Measurements from ENCODE around the gene P2RY8. TPM values are rescaled to one million over a fixed set of nuclear protein-coding genes. Genes with fewer than 3 reads are reported as not detected.

Gene P2RY8
- polyA plus RNA-seq, 1 donor, result 1.9 TPM

DNA sequence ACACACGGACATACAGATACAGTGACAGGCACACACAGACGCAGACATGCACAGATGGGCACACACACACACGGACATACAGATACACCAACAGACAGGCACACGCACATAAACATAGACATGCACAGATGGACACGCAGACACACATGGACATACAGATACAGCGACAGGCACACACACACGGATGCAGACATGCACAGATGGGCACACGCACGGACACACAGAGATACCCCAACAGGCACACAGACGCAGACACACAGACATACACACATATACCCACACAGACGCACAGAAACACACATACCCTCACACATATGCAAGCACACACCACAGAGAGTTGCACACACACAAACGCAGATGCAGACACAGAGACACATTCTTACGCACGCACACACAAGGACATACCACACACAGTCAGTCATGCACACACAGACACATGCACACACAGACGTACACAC, 120.6 kb downstream of the P2RY8 start:
- no peak for DNase-seq

Other genes with a start within 250 kb of the P2RY8 start
- 19.4 TPM for gene IL3RA, start 200.4 kb downstream of the P2RY8 start, polyA plus RNA-seq (ENCODE audit: insufficient read length)
- 560 TPM for gene SLC25A6, start 145.1 kb downstream of the P2RY8 start, polyA plus RNA-seq (ENCODE audit: insufficient read length)
- 29.7 TPM for gene ASMTL, start 84.3 kb downstream of the P2RY8 start, polyA plus RNA-seq (ENCODE audit: insufficient read length)
- gene AKAP17A, start 54.4 kb upstream of the P2RY8 start, polyA plus RNA-seq (ENCODE audit: insufficient read length), result 37.5 TPM
- 0.19 TPM for gene ASMT, start 77.9 kb upstream of the P2RY8 start, polyA plus RNA-seq (ENCODE audit: insufficient read length)